NK-92 treated with Interleukin-12 subunit alpha and Interleukin-12 subunit beta, amount 100 ng/mL, for 24 hours (cell line): ENCODE measurements around the gene MARK2.

Experiments used
- DNase-seq: peaks from one replicate; lab custom pipeline; 2025; lab: John Stamatoyannopoulos, UW

The MARK2 gene

DNA sequence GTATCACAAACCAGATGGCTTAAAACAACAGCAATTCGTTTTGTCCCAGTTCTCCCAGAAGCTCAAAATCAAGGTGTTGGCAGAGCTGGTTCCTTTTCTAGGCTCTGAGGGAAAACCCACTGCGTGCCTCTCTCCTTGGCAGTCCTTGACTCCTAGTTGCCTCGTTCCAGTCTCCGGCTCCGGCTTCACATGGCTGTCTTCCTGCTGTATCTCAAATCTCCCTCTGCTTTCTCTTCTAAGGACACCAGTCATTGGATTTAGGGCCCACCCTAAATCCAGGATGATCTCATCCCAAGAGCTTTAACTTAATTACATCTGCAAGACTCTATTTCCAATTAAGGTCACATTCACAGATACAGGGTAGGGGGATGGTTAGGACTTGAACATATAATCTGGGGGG lies 90.7 kb downstream of the MARK2 start:
- no peak for DNase-seq

DNA sequence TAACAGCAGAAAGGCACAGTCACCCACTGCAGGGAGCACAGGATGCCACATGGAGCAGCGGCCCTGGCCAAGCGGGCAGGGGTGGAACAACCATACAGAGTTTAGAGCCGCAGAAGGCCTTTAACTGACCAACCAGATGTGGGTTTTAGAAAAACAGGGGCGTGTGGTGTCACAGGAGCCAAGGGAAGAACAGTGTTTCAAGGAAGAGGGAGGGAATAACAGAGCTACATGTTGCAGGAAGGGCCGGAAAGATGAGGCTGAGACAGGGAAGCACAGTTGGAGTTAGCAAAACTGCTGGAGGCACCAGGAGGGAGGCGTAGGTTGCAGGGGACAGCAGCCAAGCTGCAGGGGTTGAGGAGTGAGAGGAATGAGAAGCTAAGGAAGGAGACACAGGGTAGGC lies 92.1 kb downstream of the MARK2 start:
- no peak for DNase-seq

DNA sequence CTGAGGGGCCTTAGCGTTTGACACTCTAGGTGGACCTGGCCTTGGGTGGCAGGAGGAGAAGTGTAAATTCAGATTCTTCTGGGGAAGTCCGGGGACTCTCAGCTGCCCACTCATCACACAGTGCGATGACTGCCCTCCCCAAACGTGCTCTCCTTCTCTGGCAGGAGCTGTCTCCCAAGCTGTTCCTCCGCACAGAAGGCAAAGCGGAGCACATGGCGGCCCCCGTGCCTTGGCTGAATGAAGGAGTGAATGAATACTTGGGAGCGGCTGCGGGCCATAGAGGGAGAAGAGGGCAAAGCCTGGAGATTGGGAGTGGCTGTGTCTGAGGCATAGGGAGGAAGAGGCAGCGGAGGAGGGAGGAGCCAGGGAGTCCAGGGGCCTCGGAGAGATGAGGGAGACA lies 93.0 kb downstream of the MARK2 start:
- no peak for DNase-seq

DNA sequence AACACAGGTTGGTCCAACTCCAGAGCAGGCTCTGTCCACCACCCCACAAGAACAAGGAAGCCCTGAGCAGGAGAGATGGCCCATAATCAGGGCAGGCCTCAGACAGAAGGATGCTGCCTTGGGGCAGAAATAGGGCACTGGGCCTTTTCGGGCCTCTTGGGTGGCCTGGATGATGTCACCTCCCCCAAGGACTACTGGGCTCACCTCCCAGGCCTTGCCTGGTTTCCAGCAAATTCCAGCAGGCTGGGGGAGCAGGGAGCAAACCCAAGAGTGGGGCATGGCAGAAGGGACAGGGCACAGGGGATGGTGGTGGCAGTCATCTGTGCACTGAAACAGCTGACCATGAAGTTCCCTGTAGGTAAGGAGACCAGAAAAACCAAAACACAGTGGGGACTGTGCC lies 94.5 kb downstream of the MARK2 start:
- DNase-seq = no peak

DNA sequence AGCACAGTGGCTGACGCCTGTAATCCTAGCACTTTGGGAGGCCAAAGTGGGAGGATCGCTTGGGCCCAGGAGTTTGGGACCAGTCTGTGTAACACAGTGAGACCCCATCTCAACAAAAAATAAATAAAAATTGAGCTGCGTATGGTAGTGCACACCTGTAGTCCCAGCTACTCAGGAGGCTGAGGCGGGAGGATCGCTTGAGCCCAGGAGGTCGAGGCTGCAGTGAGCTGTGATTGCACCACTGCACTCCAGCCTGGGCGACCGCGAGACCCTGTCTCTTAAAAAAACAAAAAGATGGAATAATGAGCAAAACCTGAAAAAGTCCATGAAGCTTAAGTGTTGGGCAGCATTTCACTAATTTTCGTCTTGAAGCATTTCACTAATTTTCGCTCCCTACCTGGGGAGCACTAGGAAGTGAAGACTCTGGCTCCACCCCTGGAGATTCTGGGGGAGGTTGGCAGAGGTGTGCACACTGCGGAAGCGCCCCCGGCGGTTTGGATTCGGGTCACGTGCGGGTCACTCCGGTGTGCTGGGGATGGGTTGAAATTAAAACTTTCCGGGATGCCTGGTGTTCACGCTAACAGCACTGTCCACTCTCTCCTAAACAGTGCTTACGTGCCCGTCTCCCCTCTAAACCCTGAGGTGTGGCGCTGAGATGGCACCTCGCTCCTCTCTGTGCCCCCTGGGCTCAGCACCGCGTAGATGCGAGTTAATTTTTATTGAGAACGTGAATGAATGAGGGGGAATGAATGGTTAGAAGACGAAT lies 99.0 kb downstream of the MARK2 start:
- DNase-seq = peak; percentile 30

DNA sequence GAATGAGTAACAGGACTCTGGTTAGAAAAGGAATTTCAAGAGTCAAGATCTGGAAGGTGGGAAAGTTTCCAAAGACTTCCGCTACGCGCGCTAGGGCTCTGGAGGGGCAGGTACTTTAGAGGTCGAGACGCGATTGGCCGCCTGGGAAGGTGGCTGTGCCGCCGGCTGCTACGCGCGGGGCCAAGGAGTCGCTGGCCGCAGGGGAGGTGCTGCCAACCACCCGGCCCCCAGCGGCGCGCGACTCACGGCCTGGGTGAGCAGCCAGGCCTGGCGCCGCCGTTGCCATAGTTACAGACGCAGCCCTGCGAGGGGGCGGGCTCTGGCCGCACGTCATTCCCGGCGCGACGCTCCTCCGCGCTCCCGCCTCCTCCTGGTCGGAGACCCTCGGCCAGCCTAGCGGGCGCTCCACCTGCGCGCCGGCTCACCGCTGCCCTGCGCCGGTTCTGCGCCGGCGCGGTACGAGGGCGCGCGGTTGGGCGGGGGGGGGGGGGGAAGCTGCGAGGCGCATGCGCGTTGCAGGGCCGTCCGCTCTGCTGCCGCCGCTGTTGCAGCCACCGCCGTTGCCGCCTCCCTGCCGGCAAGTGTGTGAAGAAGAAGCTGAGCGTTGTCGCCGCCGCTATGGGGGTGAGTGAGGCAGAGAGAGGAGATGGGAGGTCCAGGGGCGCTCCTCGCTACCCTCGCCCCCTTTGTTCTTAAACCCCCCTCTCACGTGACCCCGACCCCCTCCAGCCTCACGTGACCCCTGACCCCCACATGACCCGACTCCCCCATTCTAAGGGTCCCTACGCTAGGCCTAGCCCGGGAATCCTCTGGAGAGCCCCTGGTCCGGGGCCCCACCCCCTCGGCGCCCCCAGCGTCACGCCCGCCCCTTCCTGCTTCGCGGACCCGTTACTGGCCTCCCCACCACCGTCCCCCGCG lies 99.8 kb downstream of the MARK2 start, which contains the start of gene NAA40:
NAA40 (plus strand) TSS at position 524 of the 918 bp plus-strand sequence; CDS start at position 619, 95 bp downstream.
- DNase-seq = peak; percentile 99

DNA sequence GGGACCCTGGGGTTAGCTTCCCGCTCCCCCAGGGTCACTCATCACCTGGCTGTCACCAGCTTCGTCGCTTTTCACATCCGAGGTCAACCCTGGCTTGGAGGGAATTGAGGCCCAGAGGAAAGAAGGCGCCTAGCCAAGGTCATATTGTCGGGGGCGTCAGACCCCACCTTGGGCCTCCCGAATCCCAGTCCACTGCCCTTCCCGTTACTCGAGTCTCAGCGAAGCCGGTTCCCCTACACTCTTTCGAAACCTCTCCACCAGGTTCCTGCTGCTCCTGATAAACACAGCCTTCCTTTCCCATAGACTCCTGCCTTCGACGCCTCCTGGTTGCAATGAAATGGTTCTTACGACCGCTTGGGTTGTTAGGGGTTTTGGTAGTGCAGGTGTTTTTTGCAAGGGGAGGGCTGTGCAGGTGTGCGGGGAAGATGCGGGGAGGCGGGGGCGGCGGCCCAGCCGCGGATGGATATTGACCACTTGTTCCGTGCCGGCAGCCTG lies 100.5 kb downstream of the MARK2 start:
- no peak for DNase-seq

DNA sequence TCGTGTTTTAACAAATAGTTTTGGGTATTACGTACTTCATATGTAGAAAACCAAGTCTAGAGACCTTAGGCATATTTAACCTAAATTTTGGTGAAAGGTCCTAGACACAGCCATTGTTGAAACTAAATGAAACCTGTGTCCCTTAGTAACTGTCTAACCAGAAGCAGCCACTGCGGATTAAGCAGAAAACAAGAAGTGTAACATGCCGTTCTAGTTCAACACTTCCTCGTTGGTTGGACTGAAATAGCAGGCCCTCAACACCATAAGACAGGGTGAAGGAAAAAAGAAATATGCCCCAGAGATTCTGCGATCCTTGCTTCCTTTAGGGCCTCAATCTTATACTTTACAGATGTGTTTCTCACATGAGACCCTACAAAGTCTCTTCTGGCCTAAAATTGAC lies 101.9 kb downstream of the MARK2 start:
- no peak for DNase-seq

DNA sequence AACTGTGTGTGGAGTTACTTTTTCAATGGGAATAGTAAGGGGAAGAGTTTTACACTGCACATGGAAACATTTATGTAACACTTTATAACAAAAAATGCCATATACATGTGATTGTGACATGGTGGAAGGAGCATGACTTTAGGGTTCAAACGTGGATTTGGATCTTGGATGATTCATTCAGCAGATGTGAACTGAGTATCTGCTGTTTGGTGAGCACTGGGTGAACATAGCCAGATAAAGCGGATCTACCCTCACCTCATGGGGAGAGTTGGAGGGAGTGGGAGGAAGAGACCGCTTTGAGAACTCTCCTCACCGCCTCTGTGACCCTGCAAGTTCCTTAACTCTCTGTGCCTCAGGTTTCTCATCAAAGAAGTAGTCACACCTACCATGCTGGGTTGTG lies 103.0 kb downstream of the MARK2 start:
- no peak for DNase-seq

DNA sequence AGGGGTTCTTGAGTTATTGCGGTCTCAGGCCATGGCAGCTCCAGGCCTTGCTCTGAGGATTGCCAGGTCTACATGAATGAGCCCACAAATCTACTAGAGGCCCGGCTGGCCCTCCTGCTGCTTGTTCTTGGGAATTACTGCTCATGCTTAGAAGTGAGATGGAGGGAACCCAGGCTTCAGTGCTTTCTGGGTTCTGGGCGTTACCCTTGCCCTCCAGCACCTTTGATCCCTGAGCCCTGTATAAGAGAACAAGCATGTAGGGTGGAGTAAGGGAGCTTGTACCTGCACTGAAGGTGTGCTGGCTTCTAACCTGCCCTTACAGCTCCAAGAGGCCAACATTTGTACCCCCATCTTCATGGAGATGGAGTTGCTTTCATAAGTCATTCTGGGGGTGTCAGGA lies 103.9 kb downstream of the MARK2 start:
- DNase-seq = no peak

DNA sequence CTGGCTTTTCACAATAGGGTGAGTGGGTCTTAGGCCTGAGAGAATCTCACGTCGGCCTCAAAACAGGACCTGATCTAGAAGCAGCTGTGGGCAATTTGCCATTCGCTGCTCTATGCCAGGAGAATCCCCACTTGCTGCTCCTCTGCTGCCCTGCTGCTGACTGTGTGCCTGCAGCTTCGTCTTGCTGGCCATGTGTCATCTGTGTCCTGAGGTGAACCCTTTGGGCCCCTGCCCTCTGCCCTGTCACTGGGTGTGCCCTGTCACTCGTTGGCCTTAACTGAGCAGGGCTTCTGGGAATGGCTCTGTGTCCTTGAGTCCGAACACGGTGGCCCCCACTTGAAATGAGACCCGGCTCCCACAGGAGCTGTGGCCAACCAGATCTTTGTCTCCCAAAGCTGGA lies 106.1 kb downstream of the MARK2 start:
- DNase-seq = no peak

DNA sequence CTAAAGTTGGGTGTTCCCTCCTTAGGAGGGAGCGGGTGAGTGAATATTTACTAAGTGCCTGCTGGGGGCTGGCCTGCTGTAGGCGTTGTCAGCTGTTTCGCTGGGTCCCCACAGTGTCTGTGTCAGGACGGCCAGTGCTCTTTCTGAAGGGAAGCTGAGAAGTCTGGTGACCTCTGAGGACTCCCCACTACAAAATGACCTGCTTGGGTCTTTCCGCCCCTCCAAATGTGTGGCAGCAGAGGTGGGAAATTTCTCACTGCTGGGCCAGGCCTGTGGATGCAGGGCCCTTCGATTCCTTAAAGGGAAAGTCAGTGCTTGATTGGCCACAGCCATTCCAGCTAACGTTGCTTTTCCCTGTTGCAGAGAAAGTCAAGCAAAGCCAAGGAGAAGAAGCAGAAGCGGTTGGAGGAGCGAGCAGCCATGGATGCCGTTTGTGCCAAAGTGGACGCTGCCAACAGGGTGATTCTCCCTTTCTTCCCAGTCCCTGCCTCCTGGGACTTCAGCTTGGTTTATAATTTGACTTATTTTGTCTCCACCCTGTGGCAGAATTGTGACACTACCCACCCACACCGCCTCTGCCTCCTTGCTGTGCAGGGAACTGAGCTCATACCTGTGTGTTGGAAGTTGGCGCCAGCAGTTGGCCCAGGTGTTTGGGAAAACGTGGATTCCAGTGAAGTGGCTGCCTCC lies 106.7 kb downstream of the MARK2 start:
- no peak for DNase-seq

DNA sequence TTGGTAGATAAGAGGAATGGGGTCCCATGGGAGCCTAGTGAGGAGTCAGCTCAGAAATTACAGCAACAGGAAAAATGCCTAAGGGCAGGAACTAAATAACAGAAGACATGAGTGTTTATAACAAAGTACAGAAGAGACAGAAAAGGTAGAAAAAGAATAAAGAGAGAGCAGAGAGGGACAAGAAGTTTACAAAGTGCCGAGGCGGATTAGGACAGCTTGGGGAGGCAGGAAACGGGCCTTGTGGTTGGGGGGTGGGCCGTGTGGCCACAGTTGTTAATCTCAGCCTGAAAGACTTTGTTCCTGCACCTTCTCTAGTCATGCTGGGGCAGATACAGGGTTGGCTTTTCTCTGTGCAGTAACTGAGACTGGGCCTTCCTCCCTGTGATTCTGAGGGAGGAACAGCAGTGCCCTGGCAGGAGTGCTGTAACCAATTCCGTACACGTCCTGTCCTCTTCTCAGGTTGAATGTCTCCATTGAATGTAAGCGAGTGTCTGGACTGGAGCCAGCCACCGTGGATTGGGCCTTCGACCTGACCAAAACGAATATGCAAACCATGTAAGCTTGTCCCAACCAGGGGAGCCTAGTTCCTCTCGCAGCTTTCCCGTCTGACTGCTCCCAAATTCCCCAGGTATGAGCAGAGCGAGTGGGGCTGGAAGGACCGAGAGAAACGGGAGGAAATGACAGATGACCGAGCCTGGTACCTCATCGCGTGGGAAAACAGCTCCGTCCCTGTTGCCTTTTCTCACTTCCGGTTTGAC lies 113.0 kb downstream of the MARK2 start:
- DNase-seq = peak; percentile 61

DNA sequence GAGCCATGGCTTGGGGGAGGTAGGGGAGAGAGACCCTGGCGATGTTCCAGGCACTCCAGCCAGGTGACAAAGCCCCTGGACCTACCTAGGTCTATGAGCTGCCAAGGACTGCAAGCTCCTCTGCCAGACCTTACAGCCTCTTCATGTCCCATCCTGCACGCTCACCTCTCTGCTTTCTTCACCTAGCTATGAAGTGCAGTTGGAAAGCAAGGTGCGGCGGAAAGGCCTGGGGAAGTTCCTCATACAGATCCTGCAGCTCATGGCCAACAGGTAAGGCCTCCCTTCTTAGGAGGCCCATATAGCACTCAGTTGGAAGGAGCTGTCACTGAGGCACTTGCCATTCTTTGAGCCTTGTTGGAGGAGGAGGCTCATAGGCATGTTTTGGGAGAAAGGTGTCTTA lies 113.7 kb downstream of the MARK2 start:
- no peak for DNase-seq

DNA sequence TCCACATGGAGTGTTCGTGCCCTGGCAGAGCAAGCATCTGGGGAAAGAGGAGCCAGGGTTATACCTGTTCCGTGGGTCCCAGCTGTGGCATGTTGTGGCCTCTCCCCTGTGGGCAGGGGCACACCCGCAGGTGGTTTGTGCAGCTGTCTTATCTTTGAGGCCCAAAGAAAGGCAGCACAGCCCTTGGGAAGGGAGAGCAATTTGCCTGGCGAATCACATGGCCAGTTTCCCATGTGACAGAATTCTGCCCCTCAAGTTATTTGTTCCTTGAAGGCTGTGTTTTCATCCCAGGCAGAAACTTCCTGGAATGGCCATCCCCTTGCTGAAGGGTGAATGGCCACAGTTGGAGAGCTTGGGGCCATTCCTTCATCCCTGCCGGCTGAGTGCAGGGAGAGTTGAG lies 119.1 kb downstream of the MARK2 start:
- DNase-seq = no peak
